GM06990 (cell line): ENCODE data around the gene SNCB.

Experiments used
- DNase-seq: peaks from one replicate; pipeline ENCODE4 v3.0.0-alpha.2; 2011; ENCODE audit not compliant: insufficient read length; ENCODE audit errors: extremely low read depth
- H3K27me3 ChIP-seq: replicated peaks from 2 replicates; pipeline ENCODE4 v1.6.0; 2011; ENCODE audit warnings: low read length; ENCODE audit not compliant: control insufficient read depth, insufficient read depth
- H3K36me3 ChIP-seq: 2 replicates; pipeline ENCODE4 v1.5.1; 2011; ENCODE audit warnings: low read length; ENCODE audit not compliant: control insufficient read depth, insufficient read depth
- H3K4me3 ChIP-seq: replicated peaks from 2 replicates; pipeline ENCODE4 v1.5.1; 2011; ENCODE audit warnings: low read depth, mild to moderate bottlenecking, control low read depth, low read length
- TF ChIP-seq, protein P1 (sequence below): IDR thresholded peaks from 2 replicates; pipeline ENCODE4 v1.5.1; 2011; ENCODE audit warnings: low read length, control low read depth, mild to moderate bottlenecking, inconsistent platforms; ENCODE audit not compliant: insufficient read depth, poor library complexity, severe bottlenecking

Gene SNCB

DNA sequence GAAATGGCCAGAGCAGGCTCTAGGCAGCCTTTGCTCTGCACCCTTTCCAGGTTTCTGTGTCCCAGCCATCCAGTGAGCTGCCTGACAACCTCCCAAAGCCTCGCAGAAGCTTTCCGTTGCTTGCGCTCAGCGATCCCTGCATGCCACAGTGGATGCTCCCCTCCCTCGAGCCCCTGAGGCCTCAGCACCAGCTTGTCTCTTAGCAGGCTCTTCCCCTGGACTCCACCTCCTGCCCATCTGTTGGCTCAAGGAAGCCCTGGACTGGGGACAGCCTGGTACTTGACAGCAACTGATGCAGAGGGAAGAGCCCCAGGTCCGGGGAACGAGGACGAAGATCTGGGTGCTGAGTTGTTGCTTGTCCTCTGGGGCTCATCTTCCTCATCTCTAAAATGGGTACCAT lies 40.1 kb upstream of the SNCB start:
- Histone ChIP-seq H3K4me3 (no peak overlapping the region), H3K36me3 (no peaks in the 10 kb centered on the region), H3K27me3 (no peaks in the 10 kb centered on the region; the same call in 1 of the 2 replicates)
- no peak for DNase-seq
- TF ChIP-seq, protein P1, sequence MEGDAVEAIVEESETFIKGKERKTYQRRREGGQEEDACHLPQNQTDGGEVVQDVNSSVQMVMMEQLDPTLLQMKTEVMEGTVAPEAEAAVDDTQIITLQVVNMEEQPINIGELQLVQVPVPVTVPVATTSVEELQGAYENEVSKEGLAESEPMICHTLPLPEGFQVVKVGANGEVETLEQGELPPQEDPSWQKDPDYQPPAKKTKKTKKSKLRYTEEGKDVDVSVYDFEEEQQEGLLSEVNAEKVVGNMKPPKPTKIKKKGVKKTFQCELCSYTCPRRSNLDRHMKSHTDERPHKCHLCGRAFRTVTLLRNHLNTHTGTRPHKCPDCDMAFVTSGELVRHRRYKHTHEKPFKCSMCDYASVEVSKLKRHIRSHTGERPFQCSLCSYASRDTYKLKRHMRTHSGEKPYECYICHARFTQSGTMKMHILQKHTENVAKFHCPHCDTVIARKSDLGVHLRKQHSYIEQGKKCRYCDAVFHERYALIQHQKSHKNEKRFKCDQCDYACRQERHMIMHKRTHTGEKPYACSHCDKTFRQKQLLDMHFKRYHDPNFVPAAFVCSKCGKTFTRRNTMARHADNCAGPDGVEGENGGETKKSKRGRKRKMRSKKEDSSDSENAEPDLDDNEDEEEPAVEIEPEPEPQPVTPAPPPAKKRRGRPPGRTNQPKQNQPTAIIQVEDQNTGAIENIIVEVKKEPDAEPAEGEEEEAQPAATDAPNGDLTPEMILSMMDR: no peak

DNA sequence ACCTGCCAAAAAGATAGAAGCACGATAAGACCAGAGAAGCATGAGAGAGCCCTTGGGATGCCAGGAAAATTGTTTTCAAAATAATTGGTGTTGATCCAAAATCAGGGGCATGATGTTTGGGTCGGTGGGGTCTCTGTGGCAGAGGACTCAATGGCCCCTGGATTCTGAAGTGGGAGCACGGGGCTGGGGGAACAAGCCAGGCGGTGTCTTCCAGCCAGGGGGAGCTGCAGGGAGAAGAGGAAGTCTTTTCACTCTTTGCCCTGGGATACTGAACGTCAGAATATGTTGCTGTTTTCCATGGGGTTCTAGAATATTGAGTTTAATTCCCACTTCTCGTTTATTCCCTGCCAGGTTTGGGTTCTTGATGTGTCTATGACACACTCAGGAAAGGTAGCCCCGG lies 37.3 kb upstream of the SNCB start:
- TF ChIP-seq, protein P1: no peak
- H3K36me3 ChIP-seq: no peaks in the 10 kb centered on the region
- no peak overlapping the region for H3K4me3 ChIP-seq
- no peak for DNase-seq
- H3K27me3 ChIP-seq: no peaks in the 10 kb centered on the region; the same call in 1 of the 2 replicates

DNA sequence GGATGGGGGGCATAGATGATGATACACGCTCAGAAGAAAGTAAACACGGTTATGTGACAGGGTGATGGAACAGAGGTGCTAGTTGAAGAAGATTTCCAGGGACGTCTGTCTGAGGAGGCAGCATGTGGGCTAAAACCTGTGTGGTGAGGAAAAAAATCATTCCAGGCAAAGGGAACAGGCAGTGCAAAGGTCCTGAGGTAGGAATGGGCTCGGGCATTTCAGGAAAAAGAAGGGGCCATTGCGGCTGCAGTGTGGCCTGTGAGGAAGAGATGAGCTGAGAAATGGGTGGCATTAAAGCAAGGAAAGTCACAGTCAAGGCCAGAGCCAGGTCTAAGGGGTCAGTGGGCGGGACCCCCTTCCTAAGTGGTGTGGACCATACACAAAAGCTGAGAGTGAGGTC lies 35.2 kb upstream of the SNCB start:
- TF ChIP-seq, protein P1: no peak
- no peaks in the 10 kb centered on the region; the same call in 1 of the 2 replicates for H3K27me3 ChIP-seq
- no peak for DNase-seq

DNA sequence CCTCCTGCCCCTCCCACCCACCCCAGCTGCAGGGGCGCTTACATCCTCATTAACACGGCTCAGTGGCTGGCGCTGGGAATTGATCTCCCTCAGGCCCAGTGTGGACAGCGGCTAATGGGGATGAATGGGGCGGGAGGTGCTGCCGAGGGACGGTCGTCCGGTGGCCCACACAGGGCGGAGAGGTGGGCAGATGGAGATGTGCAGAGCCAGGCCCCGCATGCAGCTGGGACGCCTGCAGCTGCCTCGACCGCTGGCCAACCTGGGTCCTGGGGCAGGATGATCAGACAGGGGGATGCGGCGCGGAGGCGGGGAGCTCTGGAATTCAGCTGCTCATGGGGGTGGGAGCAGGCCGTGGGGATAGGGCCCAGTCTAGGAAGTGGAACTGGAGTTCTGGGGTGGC lies 34.6 kb upstream of the SNCB start:
- TF ChIP-seq, protein P1: no peak
- Histone ChIP-seq H3K4me3 (no peak overlapping the region), H3K36me3 (no peaks in the 10 kb centered on the region), H3K27me3 (no peaks in the 10 kb centered on the region)
- DNase-seq: no peak

More for the DNA sequence above, 35.2 kb upstream of the SNCB start:
- Histone ChIP-seq H3K4me3 (no peak overlapping the region), H3K36me3 (no peaks in the 10 kb centered on the region)

DNA sequence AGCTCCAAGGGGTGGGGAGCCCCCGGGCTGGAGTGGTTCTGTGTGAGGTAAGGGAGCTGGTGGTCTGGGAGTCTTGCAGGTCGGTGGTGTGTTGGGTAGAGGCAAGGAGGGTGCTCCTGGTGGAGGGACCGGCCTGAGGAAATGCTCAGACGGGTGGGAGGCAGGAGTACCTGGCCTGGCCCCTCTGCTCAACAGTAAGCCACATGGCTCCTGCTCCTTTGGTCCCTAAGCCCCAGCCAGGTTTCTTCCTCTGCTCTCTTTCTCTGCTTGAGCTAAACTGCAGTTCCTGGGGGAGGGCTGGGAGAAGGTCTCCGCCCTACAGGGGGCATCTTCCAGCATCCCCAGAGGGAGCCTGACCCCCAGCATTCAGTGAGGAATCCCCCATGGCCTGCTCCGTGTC lies 34.1 kb upstream of the SNCB start:
- DNase-seq: no peak
- TF ChIP-seq, protein P1: no peak
- Histone ChIP-seq H3K4me3 (no peak overlapping the region), H3K27me3 (no peaks in the 10 kb centered on the region), H3K36me3 (no peaks in the 10 kb centered on the region)

DNA sequence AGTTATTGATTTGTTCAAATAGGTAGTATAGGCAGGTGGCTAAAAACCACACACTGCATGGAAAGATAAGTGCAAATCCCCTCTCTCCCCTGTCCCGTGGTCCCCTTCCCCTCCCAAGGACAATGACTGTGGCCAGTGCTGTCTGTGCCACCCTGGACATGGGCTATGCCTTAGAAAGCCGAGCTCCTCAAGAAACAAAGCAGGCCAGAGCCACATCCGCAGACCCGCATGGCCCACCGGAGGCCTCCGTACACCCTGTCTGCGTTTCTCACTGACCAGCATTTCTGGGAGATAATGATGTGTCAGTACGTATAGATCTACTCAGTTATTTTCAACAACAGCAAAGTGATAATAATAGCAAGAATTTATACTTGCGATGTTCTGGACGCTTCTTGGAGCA lies 33.2 kb upstream of the SNCB start:
- DNase-seq: no peak
- TF ChIP-seq, protein P1: no peak
- H3K4me3 ChIP-seq: no peak overlapping the region
- no peaks in the 10 kb centered on the region for H3K27me3 ChIP-seq
- H3K36me3 ChIP-seq: no peaks in the 10 kb centered on the region
